Putamen (tissue), 1 donor: Measurements from ENCODE around the gene TBX21.
A peak's percentile ranks its signal among the peaks of the same experiment; 100 is the strongest.

Source experiments
- DNase-seq: peaks from one replicate; pipeline ENCODE4 v3.0.0-alpha.2; 2016; ENCODE audit warnings: low spot score

Gene TBX21

DNA sequence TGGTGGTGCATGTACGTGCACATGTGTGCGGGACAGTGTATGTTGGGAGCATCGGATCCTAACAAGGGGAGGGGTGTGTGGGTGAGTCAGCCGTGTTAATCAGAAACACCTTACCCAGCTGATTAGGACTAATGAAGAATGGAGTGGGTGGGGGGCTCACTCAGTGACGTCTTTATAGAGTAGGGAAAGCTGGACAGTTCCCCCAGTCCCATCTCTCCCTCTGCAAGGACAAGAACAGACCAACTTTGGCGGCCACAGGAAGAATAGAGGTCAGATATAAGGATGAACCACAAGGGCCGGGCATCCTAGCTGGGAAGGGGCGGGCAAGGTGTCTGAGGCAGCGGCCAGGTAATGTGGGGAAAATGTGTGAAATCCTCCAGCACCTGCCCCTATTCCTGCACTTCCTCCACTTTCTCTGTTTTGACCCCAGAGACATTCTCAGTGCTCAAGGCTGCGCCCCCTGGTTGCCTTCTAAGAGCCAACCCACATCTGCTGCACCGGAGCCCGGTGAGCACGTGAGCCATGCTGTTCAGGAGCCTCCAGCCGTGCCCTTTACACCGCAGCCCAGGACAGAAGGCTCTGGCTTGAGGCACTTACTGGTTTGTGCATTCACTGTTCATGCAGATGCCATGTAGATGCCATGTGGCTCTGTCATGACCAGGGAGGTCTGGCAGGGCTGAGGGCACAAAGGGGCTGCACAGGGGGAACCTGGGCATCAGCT is 18.9 kb upstream of the TBX21 start:
- DNase-seq, result no peak

DNA sequence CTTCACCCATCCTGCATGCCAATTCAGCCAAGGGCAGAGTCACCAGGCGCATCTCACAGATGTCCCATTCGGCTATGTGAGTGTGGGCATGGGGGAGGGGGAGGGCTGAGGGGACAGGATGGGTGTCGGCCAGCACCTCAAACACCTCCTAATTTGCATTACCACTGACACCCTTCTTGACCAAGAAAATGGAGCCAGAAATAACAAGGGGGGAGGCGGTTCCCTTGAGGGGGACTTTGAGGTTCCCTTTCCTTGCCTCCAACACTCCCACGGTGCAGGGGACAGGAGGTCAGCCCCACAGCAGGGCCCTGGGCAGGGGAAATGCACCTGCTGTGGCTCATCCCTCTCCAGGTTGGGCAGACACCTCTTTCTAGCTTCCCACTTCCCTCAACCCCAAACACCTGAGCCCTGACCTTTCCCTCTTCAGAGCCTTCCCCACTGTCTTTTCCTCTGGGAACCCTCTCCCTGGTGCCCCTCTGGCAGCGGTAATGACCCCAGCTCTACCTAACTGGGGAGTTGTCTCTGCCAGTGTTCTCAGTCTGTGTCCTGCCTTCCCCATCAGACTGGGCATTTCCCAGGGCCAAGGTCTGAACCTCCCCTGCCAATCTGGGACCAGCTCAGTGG is 18.2 kb upstream of the TBX21 start:
- DNase-seq, result no peak

DNA sequence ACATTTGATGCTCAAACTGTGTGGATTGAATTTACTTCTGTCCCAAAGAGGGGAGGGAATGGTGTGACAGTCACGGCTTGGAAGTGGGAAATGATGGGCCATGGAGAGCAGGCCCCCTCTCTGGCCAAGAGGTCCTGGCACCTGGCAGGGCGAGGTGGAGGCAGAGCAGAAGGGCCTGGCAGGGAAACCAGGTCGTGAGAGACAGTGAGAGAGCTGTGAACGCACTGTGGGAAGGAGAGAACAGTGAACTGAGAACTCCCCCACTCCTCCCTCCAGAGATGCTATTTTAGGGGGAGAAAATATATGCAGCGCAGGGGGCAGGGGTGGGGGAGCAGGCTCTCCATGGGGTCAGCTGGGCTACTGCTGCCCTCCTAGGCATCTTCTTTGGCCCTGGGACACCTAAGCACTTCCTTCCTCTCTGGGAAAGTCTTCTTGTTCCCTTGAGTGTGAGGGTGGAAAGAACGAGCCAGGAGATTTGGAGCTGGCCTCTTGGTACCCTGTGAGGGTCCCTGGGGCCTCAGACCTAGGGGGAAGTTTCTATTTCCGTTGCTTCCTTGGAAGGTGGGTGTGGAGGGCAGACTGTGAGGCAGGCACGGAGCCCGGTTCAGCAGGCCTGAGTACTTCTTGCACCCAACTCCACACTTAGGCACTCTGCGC is 17.2 kb upstream of the TBX21 start:
- no peak for DNase-seq

DNA sequence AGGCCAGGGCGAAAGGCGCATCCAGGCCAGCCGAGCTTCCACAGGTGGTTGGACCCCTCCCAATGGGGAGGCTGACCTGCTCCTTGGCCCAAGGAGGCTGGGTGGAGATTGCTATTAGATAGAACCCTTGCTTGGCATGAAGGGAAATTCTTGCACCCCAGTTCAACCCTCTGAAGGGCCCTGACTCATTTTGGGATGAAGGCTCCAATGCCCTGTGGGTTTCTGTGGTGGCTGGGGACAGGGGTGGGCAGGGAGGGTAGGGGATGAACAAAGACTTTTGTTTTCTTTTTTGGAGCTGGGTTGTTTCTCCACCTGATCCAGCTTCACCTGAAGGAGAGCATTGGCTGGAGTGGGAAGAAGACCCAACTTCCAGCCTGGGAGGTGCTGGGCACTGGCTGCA is 16.7 kb upstream of the TBX21 start:
- DNase-seq, result no peak

DNA sequence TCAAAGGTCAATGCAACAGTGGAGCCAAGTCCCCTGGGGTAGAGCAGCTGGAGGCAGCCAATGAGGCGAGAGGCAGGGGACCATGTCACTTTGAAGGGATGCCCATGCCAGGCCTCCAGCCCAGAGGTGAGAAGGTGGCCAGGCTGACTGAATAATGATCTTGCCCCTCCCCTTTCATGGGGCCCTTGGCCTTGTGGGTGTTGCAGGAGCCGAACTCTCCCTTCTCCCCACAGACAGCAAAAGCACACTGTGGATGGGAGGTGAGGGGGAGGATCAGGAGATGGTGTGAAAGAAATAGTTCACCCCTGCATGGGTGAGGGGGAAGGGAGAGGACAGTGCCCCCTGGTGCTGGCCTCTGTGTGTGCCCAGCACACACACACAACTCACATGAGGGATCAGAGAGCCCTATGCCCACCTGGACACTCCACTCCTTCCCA is 15.8 kb upstream of the TBX21 start:
- no peak for DNase-seq

DNA sequence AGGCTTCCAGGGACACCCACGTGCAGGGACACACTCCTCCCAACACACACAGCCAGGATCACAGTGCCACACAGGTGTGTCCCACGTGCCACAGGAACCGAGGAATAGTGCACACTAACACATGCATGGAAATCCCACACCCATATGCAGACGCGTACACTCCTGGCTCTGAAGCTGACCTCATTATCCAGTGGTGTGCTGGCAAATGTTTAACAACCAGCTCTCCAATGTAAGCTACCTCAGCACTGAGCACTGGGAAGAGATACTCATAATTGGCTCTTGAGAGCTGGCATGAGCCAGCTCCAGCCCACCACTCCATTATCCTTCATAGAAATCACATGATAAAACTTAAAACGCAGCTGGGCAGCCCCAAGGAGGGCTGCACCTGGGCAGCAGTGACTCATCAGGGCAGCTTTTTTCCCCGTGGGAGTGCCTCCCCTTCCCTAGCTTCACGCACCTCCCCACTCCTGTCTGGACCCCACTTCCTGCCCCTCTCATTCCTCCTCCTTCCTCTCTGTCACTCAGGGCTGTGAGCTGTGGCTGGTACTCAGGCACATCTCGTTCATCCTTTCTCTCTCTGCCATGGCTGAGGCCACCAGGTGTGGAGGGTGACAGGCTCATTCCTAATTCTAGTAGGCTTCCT is 14.9 kb upstream of the TBX21 start:
- DNase-seq, result no peak

DNA sequence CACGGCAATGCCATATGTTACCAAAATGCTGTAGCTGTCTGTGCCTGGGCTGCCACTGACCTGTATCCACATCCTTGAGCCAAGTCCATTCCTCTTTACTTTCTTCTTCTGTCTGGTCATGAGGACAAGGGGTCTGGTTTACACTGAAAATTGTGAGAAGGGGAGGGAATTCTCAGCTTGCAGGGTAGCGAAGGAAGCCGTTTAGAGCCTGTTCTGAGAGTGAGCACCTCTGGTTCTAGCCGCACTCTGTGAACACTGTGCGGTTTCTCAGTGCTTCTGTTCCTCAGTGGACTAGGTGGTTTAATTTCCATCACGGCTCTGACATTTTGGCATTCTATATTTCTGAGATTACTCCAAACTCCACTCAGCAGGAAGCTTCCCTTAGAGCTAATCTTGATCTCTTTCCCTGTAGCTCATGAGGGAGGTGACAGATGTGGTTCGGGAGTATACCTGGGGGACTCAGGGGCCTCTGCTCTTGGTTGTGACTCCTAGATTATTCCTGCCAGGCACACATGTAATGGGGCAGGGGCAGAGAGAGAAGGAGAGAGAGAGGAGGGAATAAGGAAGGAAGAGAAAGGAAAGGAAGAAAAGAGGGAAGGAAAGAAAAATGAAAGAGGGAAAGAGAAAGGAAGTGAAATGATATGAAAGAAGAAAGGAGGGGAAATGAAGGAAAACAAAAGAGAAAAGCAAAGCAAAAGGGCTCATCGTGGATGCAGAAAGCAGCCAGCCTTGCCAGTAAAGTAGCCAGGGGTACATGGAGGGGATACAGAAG is 14.2 kb upstream of the TBX21 start:
- DNase-seq, result no peak

DNA sequence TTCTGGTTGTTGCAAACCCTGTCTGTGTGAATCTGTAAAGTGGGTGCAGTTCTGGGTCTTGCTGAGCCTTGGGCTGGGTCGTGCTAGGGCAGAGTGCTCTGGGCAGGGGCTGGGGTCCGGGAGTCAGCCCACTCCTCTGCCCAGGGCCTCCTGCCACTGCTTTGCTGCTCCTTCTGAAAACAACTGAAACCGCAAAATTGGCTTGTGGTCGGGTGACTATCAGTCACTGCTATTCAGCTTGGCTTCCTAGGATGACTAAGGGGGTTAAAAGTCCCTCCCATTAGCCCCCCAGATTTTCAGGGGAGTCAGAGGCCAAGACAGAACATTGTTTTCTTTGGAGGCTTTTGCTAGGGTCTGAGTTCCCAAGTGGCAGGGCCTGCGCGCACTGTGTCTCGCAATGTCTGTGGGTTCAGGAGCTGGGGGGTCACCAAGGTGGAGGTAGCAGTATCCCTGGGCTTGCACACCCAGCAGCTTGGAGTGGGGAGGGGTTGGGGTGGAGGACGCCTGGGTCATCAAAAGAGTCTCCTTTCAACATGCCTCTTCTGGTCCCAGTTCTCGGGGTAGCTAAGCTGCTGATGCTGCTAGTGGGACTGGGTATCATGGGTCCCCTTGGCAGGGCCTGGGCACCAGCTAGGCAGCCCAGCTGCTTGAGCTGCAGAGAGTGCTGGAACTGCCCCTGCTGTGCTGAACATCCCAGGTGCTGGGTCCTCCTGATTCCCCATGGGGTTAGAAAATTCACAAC is 13.5 kb upstream of the TBX21 start:
- no peak for DNase-seq

DNA sequence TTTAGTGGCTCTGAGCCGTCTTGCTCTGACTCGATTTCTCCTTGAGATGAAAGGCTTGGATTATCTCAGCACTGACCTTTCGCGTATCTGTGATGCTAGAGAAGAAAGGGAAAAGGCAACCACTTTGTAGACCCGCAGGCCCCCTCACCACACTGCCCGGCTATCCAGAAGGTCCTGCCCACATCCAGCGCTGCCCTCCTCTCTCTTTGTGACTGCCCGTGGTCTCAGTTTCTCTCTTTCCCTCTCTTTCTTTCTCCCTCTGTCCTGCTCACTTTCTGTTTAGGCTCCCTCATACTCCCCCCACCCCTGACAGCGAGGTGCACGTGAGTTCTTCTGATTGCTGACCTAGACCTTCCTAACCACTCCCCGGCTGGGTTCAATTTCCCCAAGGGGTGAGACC is 12.8 kb upstream of the TBX21 start:
- no peak for DNase-seq

DNA sequence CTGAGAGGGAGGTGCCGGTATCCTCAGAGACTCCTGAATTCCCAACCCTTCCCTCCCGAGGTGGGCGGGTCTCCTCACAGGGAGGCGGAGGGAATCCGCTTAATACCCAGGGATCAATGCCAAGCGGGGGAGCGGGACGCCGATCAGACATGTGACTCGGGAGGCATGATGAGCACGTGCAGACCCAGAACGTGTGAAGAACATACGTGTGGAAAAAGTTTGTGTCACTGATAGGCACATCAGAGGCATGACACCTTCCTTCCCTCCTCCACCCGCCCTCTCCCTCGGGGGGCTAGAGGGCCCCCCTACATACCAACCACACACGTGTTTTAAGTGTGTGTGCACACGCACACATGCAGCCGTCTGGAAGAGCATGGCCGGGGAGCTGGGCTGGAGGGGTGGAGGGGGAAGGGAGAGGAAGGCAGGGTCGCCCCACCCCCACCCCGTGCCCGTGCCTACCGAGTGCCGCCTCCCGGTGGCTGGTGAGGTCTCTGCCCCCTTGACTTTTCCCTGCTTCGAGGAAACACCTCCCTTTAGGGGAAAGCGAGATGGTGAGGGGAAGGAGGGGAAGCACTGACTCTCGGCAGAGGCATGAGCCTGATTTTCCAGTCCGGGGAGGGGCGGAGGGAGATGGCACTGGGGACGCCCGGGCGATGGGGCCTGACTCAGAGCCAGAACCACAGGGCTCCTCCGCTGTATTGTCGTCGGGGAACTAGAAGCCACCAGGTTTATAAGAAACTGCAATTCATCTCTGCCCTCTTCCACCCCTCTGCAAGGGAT is 12.1 kb upstream of the TBX21 start:
- DNase-seq, result no peak

DNA sequence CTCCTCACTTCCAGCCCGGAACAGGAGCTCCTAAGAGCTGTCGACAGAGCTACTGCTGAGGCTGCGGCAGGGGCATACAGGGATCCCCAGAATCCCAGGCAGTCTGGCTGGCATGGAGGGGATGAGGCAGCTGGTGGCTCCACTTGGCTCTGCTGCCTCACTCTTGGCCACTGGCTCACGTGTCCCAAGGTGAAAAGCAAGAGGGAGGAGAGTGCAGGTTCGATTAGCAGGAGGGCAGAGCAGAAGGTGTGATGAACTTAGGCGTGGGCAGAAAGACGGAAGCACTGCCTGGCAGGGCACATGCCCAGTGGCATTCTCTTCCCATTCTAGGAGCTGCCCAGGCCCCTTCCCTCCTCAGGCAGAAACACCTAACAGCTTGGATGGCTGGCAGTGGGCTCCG is 11.3 kb upstream of the TBX21 start:
- no peak for DNase-seq

DNA sequence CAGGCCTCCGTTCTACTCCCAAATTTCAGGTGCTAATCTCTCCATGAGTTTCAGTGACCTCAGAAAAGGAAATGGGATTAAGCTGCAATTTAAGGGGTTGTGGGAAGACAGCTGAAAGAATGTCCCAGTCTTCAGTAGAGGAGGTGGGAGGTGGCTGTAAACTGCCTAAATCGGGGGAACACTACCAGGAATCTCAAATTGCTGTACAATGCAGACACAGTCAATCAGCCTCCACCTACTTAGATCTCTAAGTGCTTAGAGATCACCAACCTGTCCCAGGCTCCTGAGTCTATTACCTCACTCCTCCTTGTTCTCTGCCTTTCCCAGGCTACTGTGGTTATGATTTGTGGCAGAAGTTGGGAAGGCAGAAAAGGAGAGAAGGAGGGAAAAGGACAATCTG is 8.3 kb upstream of the TBX21 start:
- peak; percentile 29 for DNase-seq

DNA sequence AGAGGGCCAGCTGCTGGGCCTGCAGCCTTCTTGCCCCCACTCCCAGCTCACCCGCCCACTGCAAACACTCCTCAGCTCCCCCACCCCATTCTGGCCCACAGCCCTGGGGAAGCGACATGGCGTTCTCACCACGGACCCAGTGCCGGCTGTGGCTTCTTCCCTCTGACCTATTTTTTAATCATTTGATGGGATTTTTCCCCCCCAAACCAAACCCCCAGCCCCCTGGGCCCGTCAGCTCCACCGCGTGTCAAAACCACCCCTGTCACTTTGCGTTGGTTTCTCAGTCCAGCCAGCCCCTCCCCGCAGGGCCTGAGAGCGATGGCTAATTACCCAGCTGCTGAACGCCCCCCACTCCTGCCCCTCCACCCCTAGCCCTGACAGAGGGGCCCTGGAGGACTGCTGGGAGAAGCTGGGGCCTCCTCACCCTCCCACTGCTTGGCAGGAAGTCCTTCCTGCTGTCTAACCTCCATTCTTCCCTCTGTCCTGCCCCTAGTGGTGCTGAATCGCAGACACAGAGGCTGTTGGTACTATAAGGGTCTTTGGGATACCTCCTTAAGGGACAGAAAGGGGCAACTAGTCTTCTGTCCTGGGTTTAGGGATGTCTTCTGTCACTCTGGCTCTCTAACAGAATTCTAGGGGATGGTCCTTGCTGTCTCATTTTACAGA is 7.5 kb upstream of the TBX21 start:
- no peak for DNase-seq

DNA sequence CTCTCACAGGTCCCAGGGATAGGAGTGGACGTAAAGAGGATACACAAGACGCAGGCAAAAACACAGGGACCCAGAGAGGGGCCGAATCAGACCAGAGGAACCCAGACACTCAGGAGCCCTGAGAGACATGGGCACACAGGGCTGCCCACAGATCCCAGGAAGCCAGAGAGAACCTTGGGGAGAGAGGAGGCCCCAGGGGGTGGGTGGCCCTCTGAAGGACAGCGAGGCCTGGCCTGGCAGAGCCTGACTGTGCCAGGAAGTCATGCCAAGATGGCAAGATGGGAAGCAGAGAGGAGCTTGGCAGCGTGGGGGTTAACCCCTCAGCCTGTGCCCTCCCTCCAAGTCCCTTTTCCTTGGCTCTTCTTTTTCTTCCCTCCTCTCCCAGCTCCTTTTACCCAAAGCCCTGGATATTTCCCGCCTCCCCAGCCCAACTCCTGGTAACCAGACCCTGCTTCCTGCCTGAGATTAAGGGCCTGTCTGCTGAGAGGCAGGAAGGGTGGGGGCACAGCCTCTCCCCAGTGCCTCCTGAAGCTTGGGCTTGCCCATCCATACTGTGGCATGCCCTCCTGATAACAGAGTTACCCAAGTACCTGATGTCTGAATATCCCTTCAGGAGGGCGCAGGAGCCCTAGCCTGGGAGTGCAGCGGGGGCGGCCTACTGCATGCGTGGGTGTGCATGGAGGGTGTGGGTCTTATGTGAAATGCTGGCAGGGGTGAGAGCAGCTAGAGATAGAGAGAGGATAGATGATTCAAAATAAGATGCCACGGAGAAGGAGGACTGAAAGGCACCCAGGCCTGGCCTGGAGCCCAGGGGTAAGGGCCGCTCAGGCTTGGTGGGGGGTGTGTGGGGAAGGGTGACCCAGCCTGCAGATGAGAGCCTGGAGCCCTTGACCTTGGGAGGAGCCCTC is 6.0 kb upstream of the TBX21 start:
- no peak for DNase-seq

DNA sequence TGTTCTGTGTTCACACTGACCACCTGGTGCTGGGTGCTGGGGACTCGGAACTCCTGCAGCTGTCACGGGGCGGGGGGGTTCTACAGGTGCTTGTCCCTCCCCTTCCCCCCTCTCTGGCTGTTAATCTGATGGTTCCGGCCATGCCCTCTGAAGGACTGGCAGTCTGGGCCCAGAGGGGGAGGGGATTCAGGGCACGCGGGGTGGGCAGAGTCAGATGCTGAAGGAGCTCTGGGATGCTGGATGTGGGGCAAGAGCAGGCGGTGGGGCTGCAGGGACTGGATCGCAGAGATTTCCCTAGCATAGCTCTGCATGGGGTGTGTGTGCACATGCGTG is 5.4 kb upstream of the TBX21 start:
- no peak for DNase-seq

DNA sequence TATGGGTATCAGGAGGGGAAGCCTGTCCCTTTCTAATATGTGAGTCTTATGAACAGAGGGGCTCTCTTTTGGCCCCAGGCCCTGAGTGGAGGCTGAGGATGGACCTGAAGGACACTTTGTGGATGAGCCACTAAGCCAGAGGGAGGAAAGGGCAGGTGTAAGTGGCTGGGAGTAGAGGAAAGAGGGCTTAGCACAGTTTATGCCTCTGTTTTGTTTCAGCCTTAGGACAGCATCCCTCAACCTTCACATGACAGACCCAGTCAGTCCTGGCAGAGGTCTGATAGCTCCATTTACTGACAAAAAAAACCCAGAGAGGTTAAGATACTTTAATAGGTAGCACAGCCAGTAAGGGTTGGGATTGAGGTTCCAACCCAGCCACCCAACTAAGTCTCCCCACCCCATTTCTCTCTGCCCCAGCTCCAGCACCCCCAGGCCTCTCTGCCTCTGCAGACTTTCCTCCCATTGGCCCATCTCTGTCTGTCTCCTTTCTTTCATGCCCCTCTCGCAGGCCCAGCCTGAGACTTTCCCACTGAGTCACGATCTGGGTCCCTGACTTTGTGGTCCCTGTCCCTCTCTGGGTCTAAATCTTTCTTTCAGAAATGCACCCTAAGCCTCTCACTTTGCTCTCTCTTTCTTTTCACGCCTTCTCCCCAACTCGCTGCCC is 4.7 kb upstream of the TBX21 start:
- no peak for DNase-seq

DNA sequence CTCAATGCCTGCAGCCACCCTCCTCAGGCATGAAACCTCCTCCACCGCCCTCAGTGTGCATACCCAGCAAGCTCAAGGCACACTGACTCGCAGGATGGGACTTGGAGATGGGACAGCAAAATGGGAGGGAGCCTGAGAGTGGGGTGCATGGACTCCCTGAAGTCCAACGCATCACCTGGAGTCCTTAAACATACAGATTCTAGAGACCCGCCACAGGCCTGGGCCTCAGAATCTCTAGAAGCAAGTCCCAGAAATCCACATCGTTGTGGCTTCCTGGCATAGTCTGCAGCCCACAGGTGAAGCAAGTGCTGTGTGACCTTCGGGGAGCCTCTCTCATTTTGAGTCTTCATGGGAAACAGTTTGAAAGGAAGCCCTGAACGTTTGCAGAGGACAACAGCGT is 3.6 kb upstream of the TBX21 start:
- no peak for DNase-seq

DNA sequence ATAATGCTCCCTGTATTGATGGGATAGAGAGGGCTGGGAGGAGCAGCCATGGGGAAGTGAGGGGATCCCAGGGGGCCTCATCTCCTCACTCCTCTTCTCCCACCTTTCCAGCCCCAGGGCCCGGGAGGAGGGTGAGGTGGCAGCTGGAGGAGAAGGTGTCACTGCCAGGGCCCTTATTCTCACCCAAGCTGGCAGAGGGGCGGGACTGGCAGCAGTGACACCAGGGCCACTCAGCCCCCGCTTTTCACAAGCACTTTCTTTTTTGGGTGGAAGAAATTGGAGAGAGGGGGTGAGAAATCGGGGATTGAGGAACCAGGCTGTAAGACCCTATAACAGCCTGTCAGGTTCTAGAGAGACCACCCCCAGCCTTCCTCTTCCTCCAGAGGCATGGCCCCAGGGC is 2.4 kb upstream of the TBX21 start:
- no peak for DNase-seq

DNA sequence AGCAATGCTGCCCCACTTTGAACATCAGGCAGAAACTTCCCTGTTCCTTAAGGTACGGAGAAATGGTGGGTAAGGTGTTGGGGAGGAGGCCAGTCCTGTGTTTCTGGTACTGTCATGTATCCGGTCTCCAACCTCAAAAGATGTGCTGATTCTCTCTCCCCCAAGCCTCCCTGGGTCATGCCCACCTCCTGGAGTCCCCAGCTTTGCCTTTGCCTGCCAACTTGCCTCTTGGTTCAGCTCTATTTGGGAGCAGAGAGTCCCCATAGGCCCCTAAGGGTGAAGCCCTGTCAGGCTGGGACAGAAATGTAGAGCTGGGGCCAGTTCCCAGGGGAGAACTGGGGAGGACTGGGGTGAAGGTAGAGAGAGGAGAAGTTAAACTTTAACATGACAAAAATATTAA is 1.6 kb upstream of the TBX21 start:
- no peak for DNase-seq
